Stimulated activated CD4-positive, alpha-beta T cell treated with anti-CD3 and anti-CD28 coated beads, Interleukin-2, amount 100 ng/mL, for 24 hours (primary cell): Measurements from ENCODE around the gene ASCL5.

Source experiments
- DNase-seq, 2 donors: peaks; one replicate each; pipeline ENCODE4 v3.0.0-alpha.2; 2020

Gene ASCL5

GRCh38 chr1:201109651-201110050, 17.3 kb downstream of the ASCL5 start:
- DNase-seq, result no peak

DNA sequence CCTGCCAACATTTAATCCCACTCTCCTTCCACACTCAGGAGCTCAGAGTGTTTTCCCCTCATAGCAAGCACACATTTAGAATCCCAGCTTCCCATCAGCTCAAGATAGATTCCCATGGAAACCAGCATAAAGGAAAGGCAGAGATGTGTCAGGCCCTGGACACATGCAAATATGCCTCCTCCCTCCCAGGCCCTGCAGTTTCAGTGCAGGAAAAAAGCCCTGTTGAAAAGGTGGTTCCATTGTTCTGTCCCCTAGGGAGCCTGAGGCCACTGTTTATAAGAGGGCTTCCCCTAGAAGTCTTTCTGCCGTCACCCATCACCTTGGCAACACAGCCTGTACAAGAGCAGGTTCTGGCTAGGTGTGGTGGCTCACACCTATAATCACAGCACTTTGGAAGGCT, 18.4 kb downstream of the ASCL5 start:
- no peak for DNase-seq

DNA sequence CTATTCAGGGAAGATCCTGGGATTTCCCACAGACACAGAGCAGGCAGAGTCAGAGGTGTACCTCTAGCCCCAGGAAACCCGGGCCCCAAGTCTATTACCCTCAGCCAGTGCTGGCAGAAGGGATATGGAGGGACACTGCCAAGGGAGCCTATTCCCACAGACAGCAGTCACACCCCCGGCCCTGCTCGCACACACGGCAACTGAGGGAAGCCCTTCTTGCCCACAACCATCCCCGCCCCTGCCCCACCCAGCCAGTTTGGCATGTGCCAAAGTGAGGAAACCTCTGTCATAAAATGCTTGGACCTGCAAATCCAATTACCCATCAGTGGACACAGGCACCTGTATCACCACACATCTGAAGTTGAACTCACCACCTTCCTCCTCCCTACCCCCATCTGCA, 21.3 kb downstream of the ASCL5 start:
- no peak for DNase-seq

DNA sequence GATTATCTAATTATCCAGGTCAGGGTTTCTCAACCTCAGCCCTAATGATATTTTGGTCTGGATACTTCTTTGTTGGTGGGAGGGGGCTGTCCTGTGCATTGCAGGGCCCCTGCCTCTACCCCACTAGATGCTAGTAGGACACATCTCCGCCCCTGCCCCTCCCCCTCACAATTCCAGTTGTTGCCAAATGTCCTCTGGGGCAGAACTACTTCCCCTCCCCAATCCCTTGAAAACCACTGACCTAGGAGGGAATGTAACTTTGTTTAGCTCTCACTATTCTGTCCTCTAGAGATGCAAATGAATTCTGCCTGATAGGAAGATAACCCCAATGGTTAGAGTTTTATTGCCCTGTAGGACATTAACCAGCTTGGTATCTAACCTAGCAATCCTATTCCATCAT, 22.8 kb downstream of the ASCL5 start:
- no peak for DNase-seq

DNA sequence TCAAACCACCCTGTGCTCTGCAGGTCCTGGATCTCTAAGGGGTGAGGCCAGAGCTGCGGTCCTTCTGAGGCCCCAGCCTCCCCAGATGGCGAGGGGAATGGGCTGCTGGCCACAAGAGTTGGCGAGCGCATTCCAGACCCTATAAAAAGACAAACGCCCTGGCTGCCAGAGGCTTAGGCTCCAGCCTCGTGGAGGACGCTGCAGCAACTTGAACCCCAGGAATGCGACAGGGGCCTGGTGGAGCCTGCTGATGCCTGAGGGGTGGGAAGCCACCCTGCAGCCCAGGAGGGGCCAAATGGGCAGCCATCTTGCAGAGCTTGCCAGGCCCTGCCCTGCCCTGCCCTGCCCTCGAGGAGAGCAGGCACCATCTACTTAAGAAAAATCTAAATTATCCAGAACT, 23.3 kb downstream of the ASCL5 start:
- no peak for DNase-seq

DNA sequence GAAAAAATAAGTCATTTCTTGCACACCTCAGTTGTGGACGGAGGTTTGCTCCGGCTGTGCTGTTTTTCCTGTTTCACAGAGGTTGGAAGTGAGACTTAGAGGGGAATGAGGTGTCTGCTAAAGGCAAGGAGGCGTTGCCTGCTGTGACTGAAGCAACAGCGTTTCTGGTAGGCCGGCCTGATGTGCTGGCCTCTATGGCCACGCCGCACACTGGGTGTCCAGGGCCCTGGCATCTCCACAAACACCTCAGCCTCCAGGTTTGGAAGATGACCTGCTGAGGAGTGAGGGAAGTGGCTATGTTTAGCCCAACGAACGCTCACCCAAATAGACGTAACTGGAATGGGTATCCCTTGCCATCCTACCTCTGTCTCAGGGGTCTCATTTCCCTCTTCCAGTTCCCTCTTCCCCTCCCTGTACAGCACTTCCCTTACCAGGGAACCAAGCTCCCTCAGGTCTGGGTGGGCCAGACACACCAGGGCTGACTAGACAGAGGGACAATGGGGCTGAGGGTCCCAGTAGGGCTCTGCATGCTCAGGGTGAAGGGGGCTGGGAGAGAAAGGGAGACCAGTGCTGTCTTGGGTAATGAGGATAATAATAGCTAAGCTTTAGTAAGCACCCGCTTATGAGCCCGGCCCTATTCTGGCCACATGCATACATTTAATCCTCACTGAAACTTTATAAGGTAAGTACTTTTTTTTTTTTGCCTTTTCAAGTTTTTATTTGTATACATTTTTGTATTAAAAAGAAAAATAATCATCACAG, 26.6 kb downstream of the ASCL5 start:
- DNase-seq, result no peak

GRCh38 chr1:201098992-201099677, 27.8 kb downstream of the ASCL5 start:
- no peak for DNase-seq

DNA sequence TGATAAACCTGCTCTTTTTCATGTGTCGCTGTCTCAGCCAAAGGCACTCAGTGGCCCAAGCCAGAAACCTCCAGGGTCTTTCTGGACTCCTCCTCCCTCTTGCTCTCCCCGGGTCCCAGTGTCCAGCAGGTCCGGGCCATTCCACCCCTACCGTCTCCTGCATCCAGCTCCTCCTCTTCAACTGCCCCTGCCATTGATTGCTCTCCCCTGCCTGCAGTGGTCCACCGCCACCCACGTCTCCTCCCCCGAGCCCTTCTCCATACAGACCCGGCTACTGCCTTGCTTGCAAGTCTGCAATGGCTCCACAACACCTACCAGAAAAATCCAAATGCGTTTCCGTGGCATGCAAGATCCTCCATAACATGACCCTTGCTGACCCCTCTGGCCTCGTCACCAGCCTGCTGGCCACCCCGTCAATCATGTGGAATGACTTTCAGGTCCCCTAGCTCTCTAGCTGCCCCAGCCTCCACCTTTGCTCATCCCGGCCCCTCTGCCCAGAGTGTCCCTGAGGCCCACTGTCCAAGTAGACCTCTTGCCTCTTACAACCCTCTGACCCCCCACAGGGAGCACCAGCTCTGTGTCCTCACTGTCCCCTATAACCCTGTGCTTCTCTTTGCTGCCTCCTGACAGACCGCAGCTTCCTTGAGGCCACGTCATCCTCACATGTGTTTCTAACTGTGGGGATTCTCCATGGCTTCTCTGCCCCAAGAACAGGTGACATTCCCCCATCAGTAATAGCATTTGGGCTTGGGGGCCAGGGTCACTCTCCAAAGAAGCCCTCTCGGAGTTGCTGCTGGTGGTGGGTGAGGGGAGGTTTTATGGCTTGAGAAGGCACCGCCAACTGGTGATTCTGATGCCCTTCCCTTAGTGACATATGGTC, 29.8 kb downstream of the ASCL5 start:
- no peak for DNase-seq

DNA sequence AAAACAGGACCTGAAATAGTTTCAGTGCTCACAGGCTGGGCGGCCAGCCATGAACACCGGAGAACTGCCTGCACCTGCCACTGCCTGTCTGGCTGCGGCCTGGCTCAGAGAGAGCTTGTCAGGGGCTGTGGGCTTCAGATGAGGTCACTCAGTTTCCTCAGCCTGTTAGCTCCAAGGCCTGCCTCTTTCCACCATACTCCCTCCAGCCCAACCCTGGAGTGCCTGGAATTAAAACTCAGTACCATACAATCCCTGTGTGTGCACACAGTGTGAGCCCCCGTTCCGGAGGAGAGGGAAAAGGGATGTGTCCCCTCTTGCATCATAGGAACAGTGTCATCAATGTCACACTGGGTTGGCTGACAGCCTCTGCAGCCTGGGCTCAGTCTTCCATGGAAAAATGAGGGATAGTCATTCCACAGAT, 30.9 kb downstream of the ASCL5 start:
- no peak for DNase-seq

DNA sequence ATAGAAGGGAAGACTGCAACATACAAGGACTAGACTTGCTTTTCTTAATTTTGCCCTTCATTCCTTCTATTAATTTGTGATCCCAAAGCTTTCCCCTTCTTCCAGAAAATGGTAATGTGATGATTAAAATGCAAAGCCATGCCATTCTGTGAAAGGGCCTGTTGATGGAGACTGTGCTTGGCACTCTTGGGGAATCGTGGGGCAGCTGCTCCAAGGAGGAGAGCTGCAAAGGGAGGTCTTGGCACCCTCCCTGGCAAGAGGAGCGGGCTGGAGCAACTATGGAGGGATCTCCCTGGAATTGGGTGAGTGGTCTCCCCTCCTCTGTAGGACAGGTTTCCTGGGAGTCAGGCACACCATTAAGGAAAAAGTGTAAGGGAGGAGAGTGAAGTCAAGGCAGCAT, 31.4 kb downstream of the ASCL5 start:
- DNase-seq, result no peak

DNA sequence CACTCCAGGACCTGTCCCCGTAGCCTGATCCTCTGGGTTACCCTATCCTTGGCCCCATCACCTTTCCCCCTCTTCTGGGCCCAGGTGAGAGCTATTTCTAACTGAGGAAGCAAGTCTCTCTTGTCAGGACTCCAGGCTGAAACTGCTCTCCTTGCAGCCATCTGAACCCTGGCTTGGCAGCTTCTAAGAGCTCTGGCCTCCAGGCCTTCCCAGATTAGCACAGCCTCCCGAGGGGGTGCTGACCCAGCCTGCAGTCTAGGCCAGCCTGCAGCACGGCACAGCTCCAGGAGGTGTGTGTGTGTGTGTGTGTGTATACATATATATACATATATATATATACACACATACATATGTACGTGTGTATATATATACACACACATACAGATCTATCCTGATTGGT, 32.2 kb downstream of the ASCL5 start:
- DNase-seq, result no peak

DNA sequence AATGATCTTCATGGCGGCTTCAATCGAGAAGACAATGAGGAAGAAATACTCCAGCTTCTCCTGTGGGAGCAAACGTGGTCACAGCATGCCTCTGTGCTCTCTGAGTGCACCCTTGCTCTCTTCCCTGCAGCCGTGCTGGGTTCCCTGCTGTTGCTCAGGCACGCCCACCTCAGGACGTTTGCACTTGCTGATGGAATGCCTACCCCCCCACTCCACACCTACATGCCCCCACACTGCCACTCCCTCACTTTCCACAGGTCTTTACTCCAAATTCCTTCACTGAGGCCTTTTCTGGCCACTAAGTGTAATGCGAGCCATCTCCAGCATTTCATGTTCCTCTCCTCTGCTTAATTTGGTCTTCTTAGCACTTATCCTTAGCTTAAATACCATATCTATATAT, 33.0 kb downstream of the ASCL5 start:
- DNase-seq, result no peak

DNA sequence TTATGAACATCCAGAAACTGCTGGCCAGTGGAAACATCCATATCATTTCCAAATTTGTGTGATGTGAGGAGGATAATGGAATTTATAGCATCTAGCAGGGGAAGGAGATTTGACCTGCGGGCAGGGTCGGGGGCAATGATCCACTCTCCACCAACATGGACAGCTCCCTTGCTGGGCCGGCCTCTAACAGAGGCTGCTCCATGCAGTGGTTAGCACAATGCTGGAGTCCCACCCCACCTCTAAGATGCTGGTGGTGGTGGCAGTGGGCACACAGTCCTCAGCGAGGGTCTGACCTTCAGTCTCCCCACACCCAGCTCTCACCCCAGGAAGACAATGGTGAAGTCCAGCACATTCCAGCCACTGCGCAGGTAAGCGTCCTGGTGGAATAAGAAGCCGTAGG, 33.4 kb downstream of the ASCL5 start:
- no peak for DNase-seq

DNA sequence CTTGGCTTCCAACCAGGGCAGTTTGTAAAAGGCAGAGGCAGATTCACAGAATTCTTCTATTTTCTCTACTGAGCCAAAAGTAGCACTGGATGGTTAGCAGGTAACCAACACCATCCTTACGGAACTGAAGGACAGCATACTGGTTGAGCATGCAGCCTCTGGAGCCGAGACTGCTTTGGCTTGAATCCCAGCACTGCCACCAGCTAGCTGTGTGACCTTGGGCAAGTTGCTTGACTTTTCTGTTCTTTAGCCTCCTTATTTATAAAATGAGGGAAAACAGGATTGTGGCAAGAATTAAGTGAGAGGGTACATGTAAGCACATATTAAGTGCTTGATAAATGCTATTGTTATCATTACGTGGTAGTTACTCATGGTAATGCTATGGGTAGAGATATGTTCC, 34.2 kb downstream of the ASCL5 start:
- no peak for DNase-seq

GRCh38 chr1:201091256-201091655, 35.7 kb downstream of the ASCL5 start:
- no peak for DNase-seq

DNA sequence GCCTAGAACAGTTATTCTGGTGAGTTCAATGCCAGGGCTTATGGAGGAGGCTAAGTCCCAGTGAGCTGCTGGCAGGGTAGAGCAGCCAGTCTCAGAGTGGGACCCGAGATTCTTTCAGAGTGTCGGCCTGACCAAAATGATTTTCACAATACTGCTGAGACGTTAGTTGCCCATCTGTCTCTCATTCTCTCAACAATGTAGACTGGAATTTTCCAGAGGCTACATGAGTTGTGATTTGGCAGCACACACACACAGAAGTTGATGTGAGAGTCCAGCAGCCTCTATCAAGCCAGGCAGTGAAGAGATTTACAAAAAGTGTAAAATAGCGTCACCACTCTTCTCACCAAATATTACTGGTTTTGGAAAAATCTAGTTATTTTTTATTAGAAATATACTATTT, 36.4 kb downstream of the ASCL5 start:
- DNase-seq, result no peak

DNA sequence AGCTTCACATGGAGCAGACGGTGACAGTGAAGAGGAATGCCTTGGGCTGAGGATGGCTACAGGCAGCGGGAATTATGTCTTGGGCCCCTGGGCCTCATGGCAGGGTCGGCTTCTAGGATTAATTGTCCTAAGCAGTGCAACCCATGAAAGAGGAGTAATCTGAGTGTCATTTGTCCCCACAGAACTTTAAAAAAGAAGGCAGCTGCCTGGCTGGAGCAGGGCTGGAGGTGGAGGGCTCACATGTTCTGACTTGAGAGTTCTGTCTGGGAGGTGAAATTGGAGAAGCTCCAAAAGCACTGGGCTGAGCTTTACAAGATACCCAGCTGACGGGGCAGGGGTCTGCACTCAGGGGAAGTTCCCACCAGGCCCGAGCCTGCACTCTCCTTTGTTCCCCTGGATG, 37.4 kb downstream of the ASCL5 start:
- no peak for DNase-seq

GRCh38 chr1:201088901-201089525, 38.0 kb downstream of the ASCL5 start:
- DNase-seq, result no peak

DNA sequence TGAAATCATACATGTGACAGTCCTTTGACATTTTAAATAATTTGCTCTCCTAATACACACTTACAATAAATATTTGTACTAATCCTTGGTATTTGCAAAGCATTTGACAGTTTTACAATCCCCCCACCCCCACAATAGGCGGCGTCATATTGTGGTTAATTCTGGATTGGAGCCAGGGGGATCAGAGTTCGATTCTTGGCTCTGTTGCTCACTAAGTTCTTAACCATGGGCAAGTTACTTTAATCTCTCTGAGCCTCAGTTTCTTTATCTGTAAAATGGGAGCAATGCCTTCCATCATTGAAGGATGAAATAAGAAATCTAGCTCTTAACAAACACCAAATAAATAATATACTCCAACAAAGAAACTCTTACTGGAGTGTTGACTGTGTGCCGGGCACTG, 38.6 kb downstream of the ASCL5 start:
- no peak for DNase-seq

DNA sequence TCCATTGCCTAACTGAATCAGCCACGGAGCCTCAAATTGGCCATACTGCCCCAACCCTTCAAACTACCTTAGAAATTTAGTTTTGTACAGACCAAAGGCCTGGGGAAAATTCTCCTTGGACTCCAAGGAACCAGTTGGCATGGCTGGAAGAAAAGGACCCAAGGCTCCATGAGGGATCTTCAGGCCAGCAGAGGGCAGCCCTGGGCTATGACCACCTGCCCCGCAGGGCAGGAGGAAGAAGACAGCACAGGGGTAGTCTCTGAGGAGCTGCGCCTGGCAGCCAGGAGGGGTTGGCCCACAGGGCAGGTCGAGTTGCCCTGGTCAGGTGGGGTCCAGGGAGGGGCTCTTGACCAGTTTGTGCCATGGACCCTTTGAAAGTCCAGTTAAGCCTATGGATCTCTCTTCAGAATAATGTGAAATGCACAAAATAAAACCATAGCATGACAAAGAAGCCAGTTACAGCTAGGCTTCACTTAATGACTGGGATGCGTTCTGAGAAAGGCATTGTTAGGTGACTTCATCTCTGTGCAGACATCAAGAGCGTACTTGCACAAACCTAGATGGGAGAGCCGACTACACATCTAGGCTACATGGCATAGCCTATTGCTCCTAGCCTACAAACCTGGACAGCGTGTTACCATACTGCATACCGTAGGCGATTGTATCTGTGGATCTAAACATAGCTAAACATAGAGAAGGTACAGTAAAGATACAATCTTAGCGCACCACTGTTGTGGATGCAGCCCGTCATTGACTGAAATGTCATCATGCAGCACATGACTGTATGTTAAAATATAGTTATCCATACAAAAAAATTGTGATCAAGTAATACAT, 40.9 kb downstream of the ASCL5 start:
- DNase-seq, result peak; percentile 43 to 49

GRCh38 chr1:201084295-201084694, 42.7 kb downstream of the ASCL5 start:
- no peak for DNase-seq

- no peak for DNase-seq
Measured at GRCh38 chr1:201083741-201084140, 43.2 kb downstream of the ASCL5 start.
